Kidney (tissue), 14 donors: ENCODE measurements around the gene RAPGEF1. TPM values are rescaled to one million over a fixed set of nuclear protein-coding genes. Genes with fewer than 3 reads are reported as not detected.

ENCODE experiments used
- DNase-seq, 5 donors: peaks; one replicate each; pipeline ENCODE4 v3.0.0-alpha.2; 2013 to 2020
- FAIRE-seq: peaks from 2 replicates; lab custom pipeline; 2012; peaks lifted over from hg19 to GRCh38; lab: Jason Lieb, UNC
- H3K27ac ChIP-seq, 2 donors: one replicate each; pipeline ENCODE4 v1.7.0; 2013; ENCODE audit warnings: low read depth in 2 of 2, low read length in 2 of 2, inconsistent platforms in 1 of 2
- H3K27me3 ChIP-seq: one replicate; pipeline ENCODE4 v1.7.1; 2013; ENCODE audit warnings: low read length, inconsistent platforms; ENCODE audit not compliant: control insufficient read depth, insufficient read depth
- H3K36me3 ChIP-seq, 3 donors: one replicate each; pipeline versions ENCODE4 v1.7.0 to v1.7.1; 2013; ENCODE audit warnings: low read length in 3 of 3, control low read depth in 1 of 3, inconsistent platforms in 1 of 3; ENCODE audit not compliant: insufficient read depth in 3 of 3, control insufficient read depth in 2 of 3
- H3K4me1 ChIP-seq, 3 donors: one replicate each; pipeline versions ENCODE4 v1.7.0 to v1.7.1; 2013; ENCODE audit warnings: low read length in 3 of 3, inconsistent platforms in 1 of 3, low read depth in 1 of 3; ENCODE audit not compliant: control insufficient read depth in 2 of 3, insufficient read depth in 2 of 3
- H3K4me3 ChIP-seq, 3 donors: one replicate each; pipeline versions ENCODE4 v1.7.0 to v1.8.1; 2013; ENCODE audit warnings: low read length in 3 of 3, control low read depth in 1 of 3, inconsistent platforms in 1 of 3
- H3K9ac ChIP-seq, 3 donors: one replicate each; pipeline versions ENCODE4 v1.7.0 to v1.7.1; 2013; ENCODE audit warnings: low read length in 3 of 3, control low read depth in 1 of 3, inconsistent platforms in 1 of 3
- H3K9me3 ChIP-seq, 3 donors: one replicate each; pipeline versions ENCODE4 v1.7.0 to v1.7.1; 2013; ENCODE audit warnings: low read length in 3 of 3, control low read depth in 1 of 3, inconsistent platforms in 1 of 3; ENCODE audit not compliant: control insufficient read depth in 2 of 3, insufficient read depth in 1 of 3
- intact Hi-C: fragments of 100-400 bp; cut with DNase I; formaldehyde crosslinking; loops from one replicate; pipeline ENCODE4 v1.11.1; 2022
- polyA plus RNA-seq: library from polyadenylated mRNA; stranded (reverse); fragments of 350-450 nt; fragmentation: Illumina TruSeq; extraction: RNeasy Lipid Tissue Mini Kit (QIAGEN cat#74804); gene quantifications from one replicate; pipeline ENCODE4 v1.2.3, GENCODE V29; 2014; ENCODE audit warnings: low read depth, low replicate concordance; ENCODE audit not compliant: insufficient read depth
- total RNA-seq: library from RNA; stranded (reverse); fragmentation: NEBNext Ultra II Directional; extraction: Animal tissue kit (Norgen Biotek cat#: 25700); gene quantifications from one replicate; pipeline ENCODE4 v1.2.1, GENCODE V29; 2021
- TF ChIP-seq, protein P1 (sequence below): IDR thresholded peaks from 3 replicates; pipeline ENCODE4 v1.5.1; 2012; ENCODE audit warnings: mild to moderate bottlenecking, moderate library complexity, borderline replicate concordance; ENCODE audit not compliant: insufficient read depth; ENCODE audit errors: extremely low read depth
- donor health status: control.
- donor health status: control.
- donor health status: control.
- donor health status: control.
- donor health status: control.
- donor health status: DM: yes; HTN: yes; CAD: no.
- donor health status: Normal renal cell carcinoma (clear cell type).

Gene RAPGEF1
- total and polyA plus RNA-seq, 2 donors from 2014 or later, result 15.5 to 79.7 TPM

GRCh38 chr9:131668057-131668438 is 71.8 kb downstream of the RAPGEF1 start:
- DNase-seq (peak in 1 of 5 donors; percentile 22), FAIRE-seq (no peak)
- no peaks in the 10 kb centered on the region for H3K9me3 ChIP-seq
- intact Hi-C loops, result no loop called here
- H3K36me3 ChIP-seq, result no peaks in the 10 kb centered on the region
- H3K27me3 ChIP-seq, result no peaks in the 10 kb centered on the region
- TF ChIP-seq, protein P1, sequence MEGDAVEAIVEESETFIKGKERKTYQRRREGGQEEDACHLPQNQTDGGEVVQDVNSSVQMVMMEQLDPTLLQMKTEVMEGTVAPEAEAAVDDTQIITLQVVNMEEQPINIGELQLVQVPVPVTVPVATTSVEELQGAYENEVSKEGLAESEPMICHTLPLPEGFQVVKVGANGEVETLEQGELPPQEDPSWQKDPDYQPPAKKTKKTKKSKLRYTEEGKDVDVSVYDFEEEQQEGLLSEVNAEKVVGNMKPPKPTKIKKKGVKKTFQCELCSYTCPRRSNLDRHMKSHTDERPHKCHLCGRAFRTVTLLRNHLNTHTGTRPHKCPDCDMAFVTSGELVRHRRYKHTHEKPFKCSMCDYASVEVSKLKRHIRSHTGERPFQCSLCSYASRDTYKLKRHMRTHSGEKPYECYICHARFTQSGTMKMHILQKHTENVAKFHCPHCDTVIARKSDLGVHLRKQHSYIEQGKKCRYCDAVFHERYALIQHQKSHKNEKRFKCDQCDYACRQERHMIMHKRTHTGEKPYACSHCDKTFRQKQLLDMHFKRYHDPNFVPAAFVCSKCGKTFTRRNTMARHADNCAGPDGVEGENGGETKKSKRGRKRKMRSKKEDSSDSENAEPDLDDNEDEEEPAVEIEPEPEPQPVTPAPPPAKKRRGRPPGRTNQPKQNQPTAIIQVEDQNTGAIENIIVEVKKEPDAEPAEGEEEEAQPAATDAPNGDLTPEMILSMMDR, result no peak
- H3K4me3 ChIP-seq, result no peak overlapping the region
- peak overlapping the region in 1 of 2 donors; percentile 58 for H3K27ac ChIP-seq
- H3K9ac ChIP-seq, result peak overlapping the region in 1 of 3 donors; percentile 70
- H3K4me1 ChIP-seq, result peaks cover 2 to 44% (median 44%) of the 10 kb centered on the region in 3 donors

- Histone ChIP-seq H3K27me3 (no peaks in the 10 kb centered on the region), H3K9ac (no peak overlapping the region), H3K9me3 (no peaks in the 10 kb centered on the region), H3K4me3 (no peak overlapping the region), H3K27ac (peak overlapping the region in 1 of 2 donors; percentile 58), H3K36me3 (no peaks in the 10 kb centered on the region), H3K4me1 (peaks cover 2 to 43% (median 39%) of the 10 kb centered on the region in 3 donors)
- FAIRE-seq, result no peak
- TF ChIP-seq, protein P1, result no peak
- intact Hi-C loops, result no loop called here
- peak in 1 of 5 donors; percentile 17 for DNase-seq
Measured at GRCh38 chr9:131667576-131667975, 72.3 kb downstream of the RAPGEF1 start.

DNA sequence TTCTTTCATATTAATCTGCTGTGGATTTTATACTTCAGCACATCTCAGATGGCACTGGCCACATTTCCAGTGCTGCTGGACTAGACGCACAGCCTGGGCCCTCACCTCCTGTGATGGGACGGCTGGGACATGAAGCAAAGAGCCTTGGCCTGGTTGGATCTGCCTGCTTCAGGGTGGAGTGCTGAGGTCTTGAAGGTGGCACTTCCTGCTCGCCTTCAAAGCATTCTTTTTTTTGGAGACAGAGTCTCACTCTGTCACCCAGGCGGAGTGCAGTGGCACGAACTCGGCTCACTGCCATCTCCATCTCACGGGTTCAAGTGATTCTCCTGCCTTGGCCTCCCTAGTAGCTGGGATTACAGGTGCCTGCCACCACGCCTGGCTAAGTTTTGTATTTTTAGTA is 73.1 kb downstream of the RAPGEF1 start:
- FAIRE-seq (no peak), DNase-seq (peak in 1 of 5 donors; percentile 13)
- no peaks in the 10 kb centered on the region for H3K9me3 ChIP-seq
- peaks cover 2 to 35% (median 31%) of the 10 kb centered on the region in 3 donors for H3K4me1 ChIP-seq
- H3K9ac ChIP-seq, result no peak overlapping the region
- TF ChIP-seq, protein P1, result no peak
- no peaks in the 10 kb centered on the region for H3K27me3 ChIP-seq
- H3K27ac ChIP-seq, result no peak overlapping the region
- no peaks in the 10 kb centered on the region for H3K36me3 ChIP-seq
- no peak overlapping the region for H3K4me3 ChIP-seq
- intact Hi-C loops, result no loop called here

DNA sequence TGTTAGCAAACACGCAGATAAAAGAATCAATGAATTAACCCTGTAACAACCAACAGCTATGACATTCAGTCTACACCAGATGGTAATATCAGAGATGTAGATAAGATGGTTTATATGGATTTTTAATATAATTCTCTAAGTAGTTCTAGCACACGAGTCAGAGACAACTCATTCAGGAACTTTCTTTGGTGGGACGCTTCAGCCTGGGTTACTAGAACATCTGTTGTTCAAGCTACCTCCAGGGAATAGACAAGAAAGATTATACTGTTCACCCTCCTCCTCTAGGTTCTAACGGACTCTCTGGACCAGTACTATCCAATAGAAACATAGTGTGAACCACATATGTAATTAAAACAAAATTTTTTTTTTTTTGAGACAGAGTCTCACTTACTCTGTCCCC is 73.8 kb downstream of the RAPGEF1 start:
- no peak overlapping the region for H3K27ac ChIP-seq
- intact Hi-C loops, result no loop called here
- TF ChIP-seq, protein P1, result no peak
- DNase-seq (no peak), FAIRE-seq (no peak)
- H3K36me3 ChIP-seq, result no peaks in the 10 kb centered on the region
- no peaks in the 10 kb centered on the region for H3K9me3 ChIP-seq
- H3K4me3 ChIP-seq, result no peak overlapping the region
- H3K27me3 ChIP-seq, result no peaks in the 10 kb centered on the region
- peaks cover 2 to 28% (median 25%) of the 10 kb centered on the region in 3 donors for H3K4me1 ChIP-seq
- H3K9ac ChIP-seq, result no peak overlapping the region
